HG03280 (cell line): ENCODE data around the gene LTBP1.
"Not testable (repeated sequence)": the region's sequence is repeated elsewhere in the genome, so short reads cannot be mapped to it uniquely, and the experiment has no call there.

Source experiments
- ATAC-seq: cut with Tn5 transposase; IDR thresholded peaks from one replicate; pipeline ENCODE4 v1.9.1; 2021; ENCODE audit warnings: mild to moderate bottlenecking, moderate library complexity; ENCODE audit not compliant: unreplicated experiment

LTBP1 gene

DNA sequence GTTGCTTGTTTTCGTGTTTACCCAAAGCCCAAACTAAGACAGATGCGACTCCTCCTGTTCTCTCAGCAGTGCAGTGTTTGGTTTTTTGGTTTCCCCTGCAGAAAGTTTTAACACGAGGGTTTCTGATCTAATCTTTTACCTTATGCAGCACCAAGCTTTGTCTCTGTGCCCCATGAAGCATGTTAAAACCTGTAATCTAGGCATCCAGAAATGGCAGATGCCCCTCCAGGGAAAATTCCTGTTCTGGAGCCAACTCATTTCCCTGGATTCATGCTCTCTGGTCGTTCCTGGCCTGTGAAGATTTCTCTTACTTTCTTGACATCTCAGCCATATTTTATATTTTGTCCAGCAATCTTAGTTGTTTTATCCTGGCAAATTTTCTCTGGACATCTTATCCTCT is 91.5 kb downstream of the LTBP1 start:
- no peak for ATAC-seq

DNA sequence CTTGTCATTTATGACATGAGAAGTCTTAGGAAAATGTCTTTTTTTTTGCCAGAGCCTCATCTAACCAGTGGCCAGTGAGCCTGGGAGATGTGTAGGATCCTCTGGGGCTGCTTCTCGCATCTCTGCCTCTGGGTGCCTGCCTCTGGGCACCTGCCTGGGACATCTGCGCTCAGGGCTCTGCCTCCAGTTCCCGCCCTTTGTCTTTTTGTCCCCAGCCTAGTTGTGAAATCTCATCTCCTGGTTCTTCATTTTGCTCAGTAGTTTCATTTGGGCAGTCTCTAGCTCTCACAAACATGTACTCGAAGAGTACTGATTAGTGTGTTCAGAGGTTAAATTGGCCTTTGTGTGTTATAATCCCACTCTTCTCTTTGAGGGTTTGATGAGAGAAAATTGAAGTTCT is 92.0 kb downstream of the LTBP1 start:
- no peak for ATAC-seq

DNA sequence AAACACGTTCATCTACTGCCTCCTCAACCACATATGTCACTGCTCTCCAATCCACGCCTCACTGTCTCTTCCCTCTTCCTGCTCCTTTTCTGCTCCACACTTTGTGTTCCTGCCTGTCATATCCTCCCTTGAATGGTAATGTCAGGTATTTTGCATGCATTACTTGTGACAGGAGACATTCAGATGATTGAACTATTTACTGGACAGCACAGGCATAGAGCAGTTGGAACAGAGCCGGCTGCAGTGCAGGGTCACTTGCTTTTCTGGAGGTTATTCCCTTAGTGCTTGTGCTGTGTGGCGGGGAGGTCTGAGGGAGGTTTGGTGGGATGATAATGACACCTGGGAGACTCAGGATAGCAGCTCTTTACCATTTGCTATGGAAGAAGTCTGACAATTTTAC is 93.8 kb downstream of the LTBP1 start:
- no peak for ATAC-seq

DNA sequence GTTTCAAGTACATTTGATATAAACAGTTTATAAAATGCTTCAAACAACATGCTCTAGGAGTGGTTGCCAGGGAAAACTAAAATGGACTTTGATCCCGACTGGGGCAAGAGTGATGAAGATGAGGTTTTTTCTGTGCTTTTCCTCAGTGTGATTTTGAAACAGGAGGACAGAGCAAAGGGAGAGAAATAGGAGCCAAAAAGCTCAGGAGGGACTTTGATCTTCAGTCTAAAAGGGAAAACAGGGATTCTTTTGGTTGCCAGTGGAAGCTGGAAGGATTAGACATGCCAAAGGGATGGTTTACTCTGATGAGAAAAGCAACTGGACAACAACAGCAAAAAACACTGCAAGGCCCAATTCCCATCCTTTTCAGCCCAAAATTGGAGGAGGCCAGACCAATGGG is 95.5 kb downstream of the LTBP1 start:
- ATAC-seq = no peak

DNA sequence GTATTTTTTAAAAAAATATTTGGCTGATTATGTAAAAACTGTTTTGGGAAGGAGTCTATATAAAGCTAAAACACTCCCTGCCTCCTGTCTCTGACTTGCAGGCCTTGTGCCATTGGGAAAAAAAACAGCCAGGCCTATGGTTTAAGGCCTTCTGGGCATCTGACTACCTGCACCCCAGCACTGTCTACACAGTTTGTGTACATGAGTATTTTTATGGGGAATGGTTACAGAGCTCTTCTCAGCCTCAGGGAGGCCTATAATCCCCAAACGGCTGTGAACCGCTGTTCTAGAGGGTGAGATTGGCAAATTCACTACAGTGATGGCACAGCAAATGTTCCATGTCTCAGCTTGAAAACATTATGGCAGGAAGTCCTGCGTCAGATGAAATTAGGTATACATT is 96.1 kb downstream of the LTBP1 start:
- no peak for ATAC-seq

DNA sequence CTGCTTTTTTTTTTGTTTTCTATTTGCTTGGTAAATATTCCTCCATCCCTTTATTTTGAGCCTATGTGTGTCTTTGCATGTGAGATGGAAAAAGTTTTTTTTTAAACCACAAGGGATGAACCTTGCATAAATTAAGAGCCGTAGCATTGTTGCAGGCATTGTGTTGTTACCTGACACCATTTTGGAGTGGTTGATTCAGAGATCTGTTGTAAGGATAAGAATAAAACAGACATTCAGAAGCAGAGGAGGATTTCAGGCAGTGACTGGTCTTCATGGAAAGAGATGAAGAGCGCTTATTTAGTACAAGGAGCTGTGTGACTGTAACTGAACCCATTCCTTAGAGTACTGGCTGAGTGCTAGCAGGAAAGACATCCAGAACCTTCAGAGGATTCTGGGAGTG is 101.2 kb downstream of the LTBP1 start:
- no peak for ATAC-seq

DNA sequence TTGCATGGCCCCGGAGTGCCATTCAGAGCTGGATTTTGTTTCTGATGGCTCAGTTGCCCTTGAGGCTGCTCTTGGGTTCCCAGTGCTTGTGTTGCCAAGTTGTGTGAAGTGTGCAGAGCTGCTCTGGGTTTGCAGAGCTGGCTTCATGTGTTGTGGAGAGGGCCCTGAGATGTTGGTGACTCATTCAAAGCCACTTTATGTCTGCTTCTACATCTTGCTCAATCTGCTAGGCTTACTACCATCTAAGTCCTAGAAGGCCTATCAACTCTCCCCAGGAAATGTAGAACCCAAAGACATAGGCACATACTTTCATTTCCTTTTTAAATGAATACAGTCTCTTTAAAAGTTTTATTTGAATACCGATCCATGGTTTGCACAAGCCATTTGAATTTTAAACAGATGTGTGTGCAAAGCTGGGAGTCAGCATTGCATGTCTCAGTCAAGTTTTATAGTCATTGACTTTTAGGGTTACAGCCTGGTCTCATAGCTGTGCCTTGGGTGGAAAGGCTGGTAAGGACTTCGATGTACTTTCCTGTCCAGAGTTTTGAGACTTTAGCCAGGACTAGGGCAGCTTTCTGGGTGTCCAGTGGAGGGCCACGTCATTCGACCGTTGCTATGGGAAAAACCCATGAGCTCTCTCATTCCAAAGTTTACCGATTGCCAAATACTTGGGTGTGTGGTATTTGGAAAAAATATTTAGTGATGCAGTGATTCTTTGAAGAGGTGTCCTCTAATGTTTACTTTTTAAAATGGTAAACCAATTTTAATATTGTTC is 105.0 kb downstream of the LTBP1 start:
- ATAC-seq = no peak

DNA sequence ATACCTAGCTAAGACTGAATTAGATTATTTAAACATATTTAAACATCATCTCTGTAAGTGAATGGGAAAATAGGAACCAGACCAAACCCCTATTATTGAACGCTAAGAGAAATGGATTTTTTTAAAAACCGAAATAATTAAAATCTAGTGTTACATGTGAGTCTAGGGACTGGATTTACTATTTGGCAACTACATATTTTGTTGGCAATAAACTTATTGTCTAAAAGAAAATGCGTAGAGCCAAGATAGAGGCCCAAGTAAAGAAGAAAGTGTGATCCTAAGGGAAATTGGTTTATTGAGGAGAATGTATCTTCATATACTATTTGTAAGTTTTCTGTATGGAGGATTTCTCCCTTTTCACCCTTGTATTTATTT is 105.6 kb downstream of the LTBP1 start:
- no peak for ATAC-seq

DNA sequence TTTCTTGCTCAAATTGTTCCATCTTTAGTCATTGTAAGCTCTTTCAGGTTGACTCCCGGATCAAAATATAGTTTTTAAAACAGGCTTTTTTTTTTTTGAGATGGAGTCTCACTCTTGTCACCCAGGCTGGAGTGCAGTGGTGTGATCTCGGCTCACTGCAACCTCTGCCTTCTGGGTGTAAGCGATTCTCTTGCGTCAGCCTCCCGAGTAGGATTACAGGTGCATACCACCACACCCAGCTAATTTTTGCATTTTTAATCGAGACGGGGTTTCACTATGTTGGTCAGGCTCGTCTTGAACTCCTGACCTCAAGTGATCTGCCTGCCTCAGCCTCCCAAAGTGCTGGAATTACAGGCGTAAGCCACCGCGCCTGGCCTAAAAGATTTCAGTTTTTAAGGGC is 106.0 kb downstream of the LTBP1 start:
- not testable (repeated sequence) for ATAC-seq

DNA sequence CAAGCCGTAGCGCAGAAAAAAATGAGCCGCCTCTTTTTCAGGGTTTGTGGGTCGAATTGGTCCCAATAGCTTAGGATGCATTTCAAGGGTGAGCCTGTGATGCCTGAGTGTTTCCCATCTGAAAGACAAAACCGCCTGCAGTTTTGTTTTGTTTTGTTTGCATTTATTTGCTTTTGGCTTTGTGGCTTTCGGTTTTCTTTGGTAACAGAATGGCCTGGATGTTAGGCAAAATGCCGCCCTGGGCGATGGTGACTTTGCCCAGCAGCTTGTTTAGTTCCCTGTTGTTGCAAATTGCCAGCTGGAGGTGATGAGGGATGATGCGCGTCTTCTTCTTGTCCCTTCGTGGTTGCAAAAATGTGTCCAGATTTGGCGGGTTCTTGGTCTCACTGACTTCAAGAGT is 109.4 kb downstream of the LTBP1 start:
- ATAC-seq = no peak

DNA sequence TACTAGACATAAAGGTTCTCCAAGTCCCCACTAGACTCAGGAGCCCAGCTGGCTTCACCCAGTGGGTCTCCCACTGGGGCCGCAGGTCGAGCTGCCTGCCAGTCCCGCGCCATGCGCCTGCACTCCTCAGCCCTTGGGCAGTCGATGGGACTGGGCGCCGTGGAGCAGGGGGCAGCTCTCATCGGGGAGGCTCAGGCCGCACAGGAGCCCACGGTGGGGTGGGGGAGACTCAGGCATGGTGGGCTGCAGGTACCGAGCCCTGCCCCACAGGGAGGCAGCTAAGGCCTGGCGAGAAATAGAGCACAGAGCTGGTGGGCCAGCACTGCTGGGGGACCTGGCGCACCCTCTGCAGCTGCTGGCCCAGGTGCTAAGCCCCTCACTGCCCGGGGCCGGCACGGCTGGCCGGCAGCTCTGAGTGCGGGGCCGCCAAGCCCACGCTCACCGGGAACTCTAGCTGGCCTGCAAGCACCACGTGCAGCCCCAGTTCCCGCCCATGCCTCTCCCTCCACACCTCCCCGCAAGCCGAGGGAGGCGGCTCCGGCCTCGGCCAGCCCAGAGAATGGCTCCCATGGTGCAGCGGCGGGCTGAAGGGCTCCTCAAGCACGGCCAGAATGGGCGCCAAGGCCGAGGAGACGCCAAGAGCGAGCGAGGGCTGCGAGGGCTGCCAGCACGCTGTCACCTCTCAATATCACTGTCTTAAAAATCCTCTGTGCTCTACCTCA is 110.7 kb downstream of the LTBP1 start:
- not testable (repeated sequence) for ATAC-seq

DNA sequence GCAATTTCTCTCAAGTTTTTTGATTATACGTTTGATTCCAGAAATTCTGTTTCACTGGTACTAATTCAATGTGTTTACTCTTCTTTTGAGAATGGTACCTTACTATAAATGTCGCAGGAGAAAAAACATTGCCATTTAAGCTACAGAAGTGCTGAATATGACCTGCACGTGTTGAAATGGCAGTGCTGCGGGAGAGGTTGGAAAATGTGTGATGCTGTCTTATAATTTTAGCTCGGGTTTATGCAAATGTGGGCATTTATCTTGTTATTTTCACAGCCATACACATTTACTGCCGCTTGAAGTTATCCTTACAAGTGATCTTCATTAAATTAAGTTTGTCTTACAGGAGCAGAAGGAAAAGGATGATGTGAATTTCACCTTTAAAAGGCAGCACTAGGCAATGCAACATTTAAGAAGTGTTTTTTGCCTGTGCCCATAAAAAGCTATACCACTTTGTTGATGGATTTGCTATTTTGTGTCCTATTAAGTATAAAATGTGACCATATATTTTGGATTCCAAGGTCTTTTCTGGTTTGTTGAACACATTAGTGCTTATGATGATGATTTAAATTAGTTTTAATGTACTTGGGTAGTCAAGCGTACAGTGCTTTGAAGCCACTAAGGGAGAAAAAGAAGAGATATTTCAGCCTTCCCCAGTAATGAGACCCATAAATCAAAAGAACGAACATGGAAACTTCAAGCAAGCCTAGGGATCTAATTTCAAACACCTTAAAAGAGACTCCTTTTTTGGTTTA is 112.1 kb downstream of the LTBP1 start:
- ATAC-seq = no peak

DNA sequence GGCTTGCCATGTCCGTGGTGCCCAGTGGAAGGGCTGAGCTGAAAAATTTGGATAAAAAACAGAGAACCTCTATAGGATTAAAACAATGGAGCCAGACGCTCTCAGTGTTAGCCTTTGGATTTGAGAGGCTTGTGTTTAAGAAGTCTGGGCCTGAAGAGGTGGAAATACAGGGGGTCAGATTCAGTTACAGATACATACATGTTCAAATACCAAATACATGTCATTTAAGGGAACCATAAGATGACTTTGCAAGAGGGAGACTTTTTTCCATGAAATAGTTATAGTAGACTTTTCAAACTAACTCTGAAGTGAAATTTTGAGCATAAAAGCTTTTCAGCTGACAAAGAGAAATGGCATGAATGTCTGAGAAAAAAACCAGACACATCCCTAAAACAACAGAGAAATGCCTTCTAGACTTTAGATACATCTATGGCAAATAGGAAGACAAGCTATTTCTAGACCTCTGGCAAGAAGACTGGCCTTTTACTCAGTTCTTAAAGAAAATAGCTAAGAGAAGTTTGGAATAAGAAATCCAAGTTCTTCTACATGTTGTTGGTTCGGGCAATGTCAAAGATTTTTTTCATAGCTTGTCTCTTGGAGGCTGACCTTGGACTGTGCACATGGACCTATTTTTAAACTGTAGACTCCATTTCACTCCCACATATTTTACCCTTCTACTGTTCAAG is 112.9 kb downstream of the LTBP1 start:
- ATAC-seq = no peak

DNA sequence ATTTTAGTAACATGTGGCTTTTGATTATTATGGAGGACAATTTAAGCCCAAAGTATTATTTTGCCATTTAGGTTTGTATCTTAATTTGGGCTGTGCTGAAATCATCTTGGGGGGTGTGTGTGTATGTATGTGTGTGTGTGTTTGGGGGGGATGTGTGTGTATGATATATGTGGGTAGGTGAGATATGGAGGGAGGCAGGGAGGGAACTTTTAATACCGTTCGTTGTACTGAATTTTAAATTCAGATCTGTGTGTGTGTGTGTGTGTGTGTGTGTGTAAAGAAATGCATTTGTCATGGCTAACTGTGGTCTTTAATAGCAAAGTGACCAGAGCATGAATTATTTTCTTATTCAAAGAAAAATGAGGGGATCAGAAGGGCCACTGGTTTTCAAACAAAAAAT is 113.7 kb downstream of the LTBP1 start:
- no peak for ATAC-seq

DNA sequence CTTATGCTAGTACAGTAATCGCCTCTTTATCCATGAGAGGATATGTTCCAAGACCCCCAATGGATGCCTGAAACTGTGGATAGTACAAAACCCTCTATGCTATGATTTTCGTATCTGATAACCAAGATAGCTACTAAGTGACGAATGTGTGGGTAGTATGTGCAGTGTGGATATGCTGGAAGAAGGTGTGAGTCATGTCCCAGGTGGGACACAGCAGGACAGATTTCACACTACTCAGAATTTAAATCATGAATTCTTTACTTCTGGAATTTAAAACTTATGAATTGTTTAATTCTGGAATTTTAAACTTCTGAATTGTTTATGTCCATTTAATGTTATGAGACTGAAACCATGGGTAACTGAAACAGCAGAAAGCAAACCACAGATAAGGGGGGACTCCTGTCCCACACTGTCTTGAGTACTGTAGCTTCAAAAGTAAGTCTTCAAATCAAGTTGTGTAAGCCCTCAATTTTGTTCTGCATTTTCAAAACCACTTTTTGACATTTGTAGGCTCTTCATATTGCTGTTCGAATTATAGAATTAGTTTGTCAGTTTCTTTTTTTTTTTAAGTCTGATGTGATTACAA is 116.0 kb downstream of the LTBP1 start:
- no peak for ATAC-seq

DNA sequence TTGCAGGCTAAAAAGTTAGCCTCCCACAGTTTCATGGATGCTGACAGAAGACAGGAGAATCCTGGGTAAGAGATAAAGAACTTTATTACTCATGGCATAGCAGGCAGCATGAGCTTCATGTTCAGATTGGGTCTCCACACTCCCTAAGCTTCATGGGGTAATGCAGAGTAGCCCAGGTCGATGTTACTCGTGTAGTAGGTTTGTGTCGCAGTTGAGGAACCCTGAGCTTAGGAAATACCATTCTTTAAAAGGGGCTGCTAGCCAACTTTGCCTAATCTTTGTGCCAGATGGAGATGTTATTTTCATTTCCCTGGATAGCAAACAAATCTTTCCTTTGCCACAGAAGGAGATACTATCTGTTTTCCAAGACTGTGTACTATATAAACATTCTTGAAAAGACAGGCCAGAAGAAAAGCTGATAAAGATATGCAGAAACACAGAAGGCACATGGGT is 117.6 kb downstream of the LTBP1 start:
- ATAC-seq = no peak

DNA sequence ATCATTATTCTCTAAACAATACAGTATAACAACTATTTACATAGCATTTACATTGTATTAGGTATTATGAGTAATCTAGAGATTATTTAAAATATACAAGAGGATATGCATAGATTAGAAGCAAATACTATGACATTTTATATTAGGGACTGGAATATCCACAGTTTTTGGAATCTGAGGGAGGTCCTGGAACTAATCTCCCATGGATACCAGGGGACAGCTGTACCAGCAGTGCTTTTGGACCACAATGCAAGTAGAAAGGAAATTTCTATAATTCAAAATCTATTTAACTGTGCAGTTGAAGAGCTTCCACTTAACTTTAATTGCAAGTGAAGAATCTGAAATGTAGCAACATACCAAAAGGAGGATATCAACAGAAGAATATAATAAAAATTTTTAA is 120.8 kb downstream of the LTBP1 start:
- no peak for ATAC-seq

DNA sequence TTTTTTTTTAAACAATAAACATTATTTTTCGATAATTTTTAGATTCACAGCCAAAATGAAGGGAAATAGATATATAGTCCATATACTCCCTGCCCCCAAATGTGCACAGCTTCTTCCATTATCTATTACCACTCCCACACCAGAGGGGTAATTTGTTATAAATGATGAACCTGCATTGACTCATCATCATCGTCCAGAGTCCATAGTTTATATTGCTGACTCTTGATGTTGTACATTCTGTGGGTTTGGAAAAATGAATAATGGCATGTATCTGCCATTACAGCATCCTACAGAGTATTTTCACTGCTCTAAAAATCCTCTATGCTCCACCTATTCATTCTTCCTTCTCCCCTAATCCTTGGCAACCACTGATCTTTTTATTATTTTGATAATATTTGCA is 121.5 kb downstream of the LTBP1 start:
- no peak for ATAC-seq

DNA sequence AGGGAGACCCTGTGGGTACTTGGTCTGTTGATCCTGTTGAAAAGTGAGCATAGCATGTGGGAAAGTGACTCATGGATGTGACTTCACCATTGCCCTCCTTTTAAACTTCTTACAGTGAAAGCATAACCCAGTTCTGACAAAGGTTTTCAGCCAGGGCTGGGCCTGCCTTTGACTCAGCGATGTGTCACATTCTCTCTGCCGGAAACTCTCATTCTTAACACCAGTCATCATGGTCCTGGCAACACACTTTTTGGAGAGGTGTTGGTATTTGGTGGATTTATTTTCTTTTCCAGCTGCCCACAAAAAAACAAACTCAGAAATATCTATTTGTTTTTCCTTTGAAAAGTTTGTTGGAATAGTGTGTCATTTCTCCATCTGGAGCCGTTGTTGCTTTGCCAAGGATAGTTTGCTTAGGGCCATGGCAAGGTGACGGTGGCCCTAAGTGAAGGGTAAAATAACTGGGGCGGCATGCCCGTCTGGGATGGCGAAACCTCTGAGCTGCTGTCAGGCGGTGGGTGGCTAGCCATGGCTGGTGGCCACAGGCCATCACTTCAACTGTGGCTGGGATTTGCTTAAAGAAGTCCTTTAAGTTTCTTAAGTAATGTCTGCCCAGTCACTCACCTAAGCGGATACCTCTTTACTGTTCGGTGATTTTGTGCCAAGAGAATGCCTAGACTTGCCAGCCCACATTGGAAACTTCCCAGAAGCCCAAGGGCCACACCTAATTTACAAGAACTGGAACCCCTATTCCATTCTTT is 123.3 kb downstream of the LTBP1 start:
- ATAC-seq = peak; percentile 50

DNA sequence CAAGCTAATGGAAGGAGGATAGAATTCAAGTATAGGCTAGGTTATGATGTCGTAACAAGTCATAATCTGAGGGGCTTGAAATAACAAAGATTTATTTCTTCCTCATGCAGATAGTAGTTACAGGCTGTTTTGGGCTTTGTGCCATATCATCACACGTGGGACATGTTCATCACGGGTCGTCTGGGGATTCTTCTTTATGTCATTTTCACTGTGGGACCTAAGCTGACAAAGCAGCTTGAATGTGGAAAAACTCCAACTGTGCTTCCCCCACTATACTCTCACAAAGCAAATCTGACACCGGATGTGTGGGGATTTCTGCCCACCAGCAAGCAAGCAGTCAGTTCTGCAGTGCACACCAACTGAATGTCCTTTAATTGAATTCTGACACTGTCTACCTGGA is 124.8 kb downstream of the LTBP1 start:
- no peak for ATAC-seq
